Smooth muscle cell of the pulmonary artery (primary cell): Measurements from ENCODE around the gene PGM5. TPM values are rescaled to one million over a fixed set of nuclear protein-coding genes. Genes with fewer than 3 reads are reported as not detected.

Experiments
- total RNA-seq: library from RNA; depleted of rRNA; stranded (reverse); fragments of >200 nt; gene quantifications from 2 replicates; pipeline ENCODE4 v1.2.3, GENCODE V29; 2014

The PGM5 gene
- 16.3 and 33.3 TPM in 2 replicates for total RNA-seq

DNA sequence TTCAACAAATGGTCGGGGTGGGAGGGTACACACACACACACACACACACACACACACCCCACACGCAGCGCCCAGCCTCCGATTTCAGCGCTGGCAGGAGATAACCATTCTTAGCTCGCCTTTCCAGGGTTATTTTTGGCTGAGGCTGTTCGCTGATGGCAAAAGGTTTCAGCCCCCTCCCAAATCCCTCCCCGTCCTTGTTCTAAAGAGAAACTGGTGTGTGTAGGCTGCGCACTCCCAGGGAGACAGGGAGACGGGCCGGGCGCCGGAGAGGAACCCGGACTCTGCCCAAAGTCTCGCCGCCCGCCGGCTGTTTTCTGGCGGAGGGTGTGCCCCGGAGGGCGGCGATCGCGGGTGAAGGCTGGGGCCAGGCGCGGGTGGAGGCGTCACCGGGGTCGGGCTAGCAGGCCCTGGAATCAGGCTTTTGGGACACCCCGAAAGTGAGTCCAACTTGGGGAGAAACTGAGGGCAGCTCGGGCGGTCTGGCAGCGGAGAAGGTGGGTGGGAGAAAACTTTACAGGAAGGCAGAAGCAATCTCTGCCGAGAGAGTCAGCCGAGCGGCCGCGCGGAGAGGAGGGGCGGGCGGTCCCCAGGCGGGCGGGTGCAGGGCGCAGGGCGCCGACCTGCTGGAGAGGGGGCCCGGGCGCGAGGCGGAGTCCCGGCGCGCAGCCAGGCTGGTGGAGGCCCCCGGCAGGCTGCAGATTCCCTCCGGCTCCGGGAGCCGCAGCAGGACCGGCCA, at the start of gene PGM5:
Gene PGM5 (plus strand): TSS at position 232 of the 739 bp plus-strand sequence. CDS start 517 bp downstream, outside the sequence.

DNA sequence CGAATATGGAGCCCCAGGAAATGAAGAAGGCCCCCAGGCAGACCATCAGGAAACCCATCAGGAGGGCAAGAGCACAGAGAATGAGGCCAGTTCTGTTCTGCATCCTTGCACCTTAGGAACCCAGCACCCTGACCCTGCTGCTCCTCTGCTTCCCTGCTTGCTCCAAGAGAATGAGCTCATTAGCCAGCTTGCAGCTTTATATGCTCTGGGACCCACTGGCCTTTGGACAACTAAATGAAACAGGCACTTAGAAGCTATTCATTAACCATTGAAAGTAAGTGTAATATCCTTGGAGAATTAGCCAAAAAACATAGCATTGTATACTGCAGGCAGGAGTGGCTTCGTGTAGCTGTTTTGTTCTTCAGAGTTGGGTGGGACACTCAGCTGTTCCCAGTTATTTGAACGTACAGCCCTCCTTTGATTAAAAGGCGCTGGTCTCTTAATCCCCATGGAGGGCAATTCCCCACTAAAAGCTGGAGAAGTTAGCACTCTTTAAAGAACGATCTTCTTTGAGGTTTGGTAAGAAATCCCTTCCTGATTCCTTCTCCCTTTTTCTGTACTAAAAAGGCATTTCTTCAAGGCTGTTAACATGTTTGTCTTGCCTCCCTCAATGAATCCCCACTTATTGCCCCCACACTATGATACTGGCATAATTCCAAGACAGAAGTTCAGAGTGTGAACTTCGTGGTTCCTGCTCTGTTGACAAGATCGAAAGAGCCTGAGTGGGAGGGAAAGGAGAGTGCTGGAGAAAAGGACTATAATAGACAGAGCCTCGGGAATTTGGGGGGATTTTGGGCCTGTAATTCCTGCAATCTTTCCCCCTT, 184.5 kb downstream of the PGM5 start, which contains the start of gene TMEM252:
Gene TMEM252 (minus strand): TSS at position 172 of the 824 bp plus-strand sequence. CDS start 69 bp downstream, at position 103.

Other genes with a start within 250 kb of the PGM5 start
- gene ZNG1C, start 114.6 kb upstream of the PGM5 start, total RNA-seq: 19.3 and 20.9 TPM in 2 replicates
- gene FOXD4L3, start 53.7 kb upstream of the PGM5 start, total RNA-seq: 0.07 and 0.10 TPM in 2 replicates
- gene TMEM252, start 184.3 kb downstream of the PGM5 start, total RNA-seq: not detected in 2 replicates